Bronchial epithelial cell (primary cell): ENCODE data around the gene HTR3B. TPM values are rescaled to one million over a fixed set of nuclear protein-coding genes. Genes with fewer than 3 reads are reported as not detected.
A peak's percentile ranks its signal among the peaks of the same experiment; 100 is the strongest.

ENCODE experiments used
- DNase-seq: peaks from one replicate; pipeline ENCODE4 v3.0.0-alpha.2; 2010; ENCODE audit warnings: low read depth
- FAIRE-seq: peaks from 2 replicates; lab custom pipeline; 2011; peaks lifted over from hg19 to GRCh38; lab: Jason Lieb, UNC
- H3K27me3 ChIP-seq: 2 replicates; pipeline ENCODE4 v1.5.1; 2011; ENCODE audit warnings: low read length; ENCODE audit not compliant: control insufficient read depth, insufficient read depth
- H3K36me3 ChIP-seq: 2 replicates; pipeline ENCODE4 v1.5.1; 2011; ENCODE audit warnings: low read length; ENCODE audit not compliant: control insufficient read depth, insufficient read depth
- H3K4me3 ChIP-seq: 2 replicates; pipeline ENCODE4 v1.5.1; 2011; ENCODE audit warnings: mild to moderate bottlenecking, low read depth, low read length, control low read depth
- total RNA-seq: library from RNA; depleted of rRNA; stranded (reverse); fragments of >200 nt; gene quantifications from 2 replicates; pipeline ENCODE4 v1.2.1, GENCODE V29; 2014
- TF ChIP-seq, protein P1 (sequence below): IDR thresholded peaks from 2 replicates; pipeline ENCODE4 v1.5.1; 2011; ENCODE audit warnings: mild to moderate bottlenecking, moderate library complexity, low read length, control low read depth, inconsistent platforms; ENCODE audit not compliant: insufficient read depth, severe bottlenecking

The HTR3B gene
- total RNA-seq, 1 donor from 2014 or later: not detected

DNA sequence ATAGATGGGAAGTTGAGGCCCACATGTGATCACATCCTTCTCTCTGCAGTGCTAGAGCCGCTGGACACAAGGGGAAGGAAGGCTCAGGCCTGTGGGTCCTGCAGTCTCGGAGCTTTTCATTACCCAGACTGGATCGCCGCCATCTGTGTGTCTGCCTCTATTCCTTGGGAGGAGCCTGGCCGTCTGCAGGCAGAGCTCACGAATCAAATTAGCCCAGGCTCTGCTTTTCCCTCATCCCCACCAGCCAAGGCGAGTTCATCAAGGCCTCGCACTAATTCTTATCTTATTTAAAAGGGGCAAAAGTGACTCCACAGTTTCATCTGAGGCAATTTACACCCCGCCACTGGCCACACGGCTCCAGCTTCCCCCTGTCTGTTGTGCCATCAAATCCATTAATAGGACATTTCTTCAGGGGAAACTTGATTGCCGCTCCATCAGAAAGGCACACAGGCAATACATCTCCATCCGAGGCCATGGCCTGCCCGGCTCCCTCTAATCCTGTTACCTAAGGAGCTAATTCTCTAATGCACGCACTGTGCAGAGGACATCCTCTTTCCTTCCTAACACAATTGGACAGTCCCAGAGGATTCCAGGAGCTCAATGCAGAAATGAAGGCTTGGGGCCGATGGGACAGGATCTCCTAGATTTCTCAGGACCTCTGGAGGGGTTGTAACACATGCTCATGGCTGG is 67.1 kb downstream of the HTR3B start:
- Histone ChIP-seq H3K27me3 (peaks cover under 1% of the 10 kb centered on the region), H3K4me3 (no peak overlapping the region), H3K36me3 (no peaks in the 10 kb centered on the region)
- DNase-seq (no peak), FAIRE-seq (no peak)
- TF ChIP-seq, protein P1, sequence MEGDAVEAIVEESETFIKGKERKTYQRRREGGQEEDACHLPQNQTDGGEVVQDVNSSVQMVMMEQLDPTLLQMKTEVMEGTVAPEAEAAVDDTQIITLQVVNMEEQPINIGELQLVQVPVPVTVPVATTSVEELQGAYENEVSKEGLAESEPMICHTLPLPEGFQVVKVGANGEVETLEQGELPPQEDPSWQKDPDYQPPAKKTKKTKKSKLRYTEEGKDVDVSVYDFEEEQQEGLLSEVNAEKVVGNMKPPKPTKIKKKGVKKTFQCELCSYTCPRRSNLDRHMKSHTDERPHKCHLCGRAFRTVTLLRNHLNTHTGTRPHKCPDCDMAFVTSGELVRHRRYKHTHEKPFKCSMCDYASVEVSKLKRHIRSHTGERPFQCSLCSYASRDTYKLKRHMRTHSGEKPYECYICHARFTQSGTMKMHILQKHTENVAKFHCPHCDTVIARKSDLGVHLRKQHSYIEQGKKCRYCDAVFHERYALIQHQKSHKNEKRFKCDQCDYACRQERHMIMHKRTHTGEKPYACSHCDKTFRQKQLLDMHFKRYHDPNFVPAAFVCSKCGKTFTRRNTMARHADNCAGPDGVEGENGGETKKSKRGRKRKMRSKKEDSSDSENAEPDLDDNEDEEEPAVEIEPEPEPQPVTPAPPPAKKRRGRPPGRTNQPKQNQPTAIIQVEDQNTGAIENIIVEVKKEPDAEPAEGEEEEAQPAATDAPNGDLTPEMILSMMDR: no peak

DNA sequence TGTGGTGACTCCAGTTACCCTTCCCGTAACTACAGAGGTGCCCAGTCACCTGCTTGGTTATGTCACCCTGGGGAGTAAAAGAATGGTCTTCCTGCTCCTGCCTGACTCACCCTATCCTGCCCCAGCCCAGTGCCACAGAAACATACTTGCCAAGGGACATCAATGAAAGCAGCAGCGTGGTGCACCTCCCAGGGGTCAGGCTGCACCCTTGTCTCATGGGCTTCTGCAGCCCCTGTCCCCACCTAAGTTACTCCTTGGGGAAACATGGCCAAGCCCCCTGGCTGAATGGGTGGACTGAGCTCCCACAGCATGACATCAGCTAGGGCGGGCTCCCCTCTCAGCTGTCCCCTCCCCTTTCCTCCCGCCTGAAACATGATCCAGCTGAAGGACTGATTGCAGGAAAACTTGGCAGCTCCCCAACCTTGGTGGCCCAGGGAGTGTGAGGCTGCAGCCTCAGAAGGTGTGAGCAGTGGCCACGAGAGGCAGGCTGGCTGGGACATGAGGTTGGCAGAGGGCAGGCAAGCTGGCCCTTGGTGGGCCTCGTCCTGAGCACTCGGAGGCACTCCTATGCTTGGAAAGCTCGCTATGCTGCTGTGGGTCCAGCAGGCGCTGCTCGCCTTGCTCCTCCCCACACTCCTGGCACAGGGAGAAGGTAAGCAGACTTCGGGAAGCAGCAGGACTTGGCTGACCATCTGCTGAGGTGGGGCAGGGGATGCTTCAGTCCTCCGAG is 70.3 kb downstream of the HTR3B start, which contains the start of gene HTR3A:
HTR3A (plus strand) TSS at position 368 of the 730 bp plus-strand sequence; CDS start at position 586, 218 bp downstream.
- H3K4me3 ChIP-seq: no peak within 1 kb of the TSS
- peak; percentile 27 for DNase-seq
- no peak for FAIRE-seq
- H3K36me3 ChIP-seq: no peaks in the 10 kb centered on the region
- H3K27me3 ChIP-seq: peaks cover 1% of the 10 kb centered on the region
- TF ChIP-seq, protein P1: no peak

DNA sequence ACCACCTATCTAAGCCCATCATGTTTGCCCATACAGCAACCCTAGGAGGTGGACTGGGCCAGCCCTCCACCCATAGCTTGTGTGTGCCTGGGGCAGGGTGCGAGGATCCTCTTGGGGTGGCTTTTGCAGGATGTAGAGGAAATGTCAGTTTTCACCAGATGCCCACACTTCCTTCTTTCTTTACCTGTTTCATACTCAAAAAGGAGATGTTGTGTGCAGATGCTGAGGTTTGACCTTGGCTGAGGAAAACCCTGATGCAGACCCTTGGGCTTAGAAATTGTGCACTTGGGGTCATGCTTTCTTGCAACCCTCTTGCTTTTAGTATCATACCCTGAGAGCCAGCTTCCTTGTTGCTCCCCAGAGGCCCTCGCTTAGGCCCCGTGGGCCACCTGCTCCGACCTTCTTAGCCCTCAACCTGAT is 72.5 kb downstream of the HTR3B start:
- peaks cover 1% of the 10 kb centered on the region for H3K27me3 ChIP-seq
- TF ChIP-seq, protein P1: no peak

GRCh38 chr11:113977701-113978100 is 73.1 kb downstream of the HTR3B start:
- no peak for FAIRE-seq

More for the DNA sequence above, 72.5 kb downstream of the HTR3B start:
- FAIRE-seq: no peak
- no peaks in the 10 kb centered on the region for H3K36me3 ChIP-seq
- no peak for DNase-seq
- H3K4me3 ChIP-seq: no peak overlapping the region

DNA sequence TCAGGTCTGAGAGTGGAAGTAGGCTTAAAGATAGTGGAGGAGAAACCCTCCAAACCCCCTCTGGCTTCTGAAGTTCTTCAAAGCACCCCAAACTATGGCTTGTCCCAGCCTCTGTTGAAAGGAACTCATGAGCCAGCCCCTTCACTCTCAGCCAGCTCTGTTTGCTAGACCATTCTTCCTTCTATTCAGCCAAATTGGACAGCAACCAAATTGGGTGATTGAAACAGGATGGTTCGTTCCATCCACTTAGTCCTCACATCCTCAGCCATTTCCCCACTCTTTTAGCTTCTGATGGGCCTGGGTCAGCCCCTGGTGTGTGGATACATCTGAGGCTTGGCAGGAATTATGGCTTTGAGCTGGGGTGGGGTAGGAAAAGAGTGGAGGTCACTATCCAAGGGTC is 74.8 kb downstream of the HTR3B start:
- FAIRE-seq (no peak), DNase-seq (no peak)
- Histone ChIP-seq H3K4me3 (no peak overlapping the region), H3K36me3 (no peaks in the 10 kb centered on the region), H3K27me3 (peaks cover 1% of the 10 kb centered on the region)
- TF ChIP-seq, protein P1: no peak

More at GRCh38 chr11:113977701-113978100, 73.1 kb downstream of the HTR3B start:
- H3K4me3 ChIP-seq: no peak overlapping the region
- no peak for DNase-seq
- H3K27me3 ChIP-seq: peaks cover 1% of the 10 kb centered on the region
- H3K36me3 ChIP-seq: no peaks in the 10 kb centered on the region
- TF ChIP-seq, protein P1: no peak
